ENCODE measurements around the gene ITGAL. TPM values are rescaled to one million over a fixed set of nuclear protein-coding genes. Genes with fewer than 3 reads are reported as not detected.
"Not testable (repeated sequence)": the region's sequence is repeated elsewhere in the genome, so short reads cannot be mapped to it uniquely, and the experiment has no call there.

Gene ITGAL
- total RNA-seq, 2 experiments from 2014 or later, result 210 to 222 TPM

GRCh38 chr16:30474684-30475083 lies 2.1 kb downstream of the ITGAL start:
- ATAC-seq (no peak), DNase-seq (no peak)
- Mint-ChIP-seq H3K27me3 (no peaks in the 10 kb centered on the region), H3K4me3 (peak overlapping the region; percentile 95), H3K4me1 (peaks cover 61% of the 10 kb centered on the region), H3K27ac (peak overlapping the region; percentile 53), H3K36me3 (ENCODE audit: low read depth) (peaks cover 57% of the 10 kb centered on the region), H3K9me3 (ENCODE audit: low read depth) (no peaks in the 10 kb centered on the region)
- ChIA-PET CTCF (interaction anchor here (1.0 to 3.2 kb wide), 3 partner anchors 25 to 141 kb away, joined by 3 to 26 read pairs (median 3); no protein-coding TSS in a partner anchor), POLR2A (interaction anchor here (1.0 to 2.6 kb wide), 5 partner anchors 13 to 224 kb away, joined by 3 to 8 read pairs (median 5); partner anchors contain the start of gene SRCAP)
- intact Hi-C loops (cut with DNase I, micrococcal nuclease), result loop anchor here (5.0 kb wide), 6 partner anchors 63 to 1982 kb away; partner anchors contain the start of genes APOBR (in 1 of the 2), CLN3 (in 1 of the 2) and TBX6 (in 1 of the 2)

GRCh38 chr16:30476991-30477390 lies 4.4 kb downstream of the ITGAL start:
- ChIA-PET POLR2A (interaction anchor here (0.6 kb wide), 1 partner anchor 35 kb away, joined by 6 read pairs; no protein-coding TSS in a partner anchor), CTCF (interaction anchor here (2.8 to 3.2 kb wide), 2 partner anchors 27 to 46 kb away, joined by 22 to 26 read pairs; partner anchors contain the start of gene DCTPP1)
- Mint-ChIP-seq H3K9me3 (ENCODE audit: low read depth) (no peaks in the 10 kb centered on the region), H3K27ac (peak overlapping the region; percentile 78), H3K27me3 (no peaks in the 10 kb centered on the region), H3K36me3 (ENCODE audit: low read depth) (peaks cover 74% of the 10 kb centered on the region), H3K4me1 (peaks cover 56% of the 10 kb centered on the region), H3K4me3 (no peak overlapping the region)
- no peak for ATAC-seq
- no peak for DNase-seq
- intact Hi-C loops (cut with DNase I, micrococcal nuclease), result no loop called here

GRCh38 chr16:30477773-30478172 lies 5.2 kb downstream of the ITGAL start:
- H3K27ac Mint-ChIP-seq, result peak overlapping the region; percentile 78
- intact Hi-C loops (cut with DNase I, micrococcal nuclease); H3K9me3 Mint-ChIP-seq (ENCODE audit: low read depth); H3K4me3 Mint-ChIP-seq; ATAC-seq; DNase-seq; H3K27me3 Mint-ChIP-seq: not testable (repeated sequence)
- H3K36me3 Mint-ChIP-seq (ENCODE audit: low read depth), result peaks cover 77% of the 10 kb centered on the region
- POLR2A ChIA-PET, result interaction anchor here (0.6 kb wide), 1 partner anchor 36 kb away, joined by 6 read pairs; no protein-coding TSS in a partner anchor
- CTCF ChIA-PET, result interaction anchor here (2.8 to 3.2 kb wide), 2 partner anchors 28 to 47 kb away, joined by 22 to 26 read pairs; partner anchors contain the start of gene DCTPP1
- peaks cover 55% of the 10 kb centered on the region for H3K4me1 Mint-ChIP-seq

- ChIA-PET CTCF (interaction anchor here (1.5 kb wide), 1 partner anchor 29 kb away, joined by 7 read pairs; no protein-coding TSS in a partner anchor), POLR2A (no interaction called here)
- Mint-ChIP-seq H3K4me1 (peaks cover 55% of the 10 kb centered on the region), H3K27me3 (no peaks in the 10 kb centered on the region), H3K4me3 (no peak overlapping the region), H3K36me3 (ENCODE audit: low read depth) (peaks cover 77% of the 10 kb centered on the region), H3K9me3 (ENCODE audit: low read depth) (no peaks in the 10 kb centered on the region), H3K27ac (peak overlapping the region; percentile 78)
- intact Hi-C loops (cut with DNase I, micrococcal nuclease), result no loop called here
- no peak for DNase-seq
- ATAC-seq, result no peak
Observed at GRCh38 chr16:30478766-30479478, 6.4 kb downstream of the ITGAL start.

- CTCF ChIA-PET, result interaction anchor here (0.5 to 1.4 kb wide), 3 partner anchors 13 to 140 kb away, joined by 3 read pairs; no protein-coding TSS in a partner anchor
- POLR2A ChIA-PET, result no interaction called here
- Mint-ChIP-seq H3K9me3 (ENCODE audit: low read depth) (no peaks in the 10 kb centered on the region), H3K4me1 (peaks cover 46% of the 10 kb centered on the region), H3K27me3 (no peaks in the 10 kb centered on the region), H3K27ac (peak overlapping the region; percentile 42), H3K36me3 (ENCODE audit: low read depth) (peaks cover 75% of the 10 kb centered on the region), H3K4me3 (no peak overlapping the region)
- DNase-seq (no peak), ATAC-seq (no peak)
- intact Hi-C loops (cut with DNase I, micrococcal nuclease), result no loop called here
Observed at GRCh38 chr16:30481381-30481780, 8.8 kb downstream of the ITGAL start.

GRCh38 chr16:30482366-30482765 lies 9.8 kb downstream of the ITGAL start:
- H3K27ac Mint-ChIP-seq, result peak overlapping the region; percentile 35
- CTCF ChIA-PET, result interaction anchor here (1.1 to 1.5 kb wide), 4 partner anchors 23 to 136 kb away, joined by 3 to 12 read pairs (median 4); no protein-coding TSS in a partner anchor
- no peak overlapping the region for H3K4me3 Mint-ChIP-seq
- intact Hi-C loops (cut with DNase I, micrococcal nuclease), result no loop called here
- H3K27me3 Mint-ChIP-seq, result no peaks in the 10 kb centered on the region
- peaks cover 69% of the 10 kb centered on the region for H3K36me3 Mint-ChIP-seq (ENCODE audit: low read depth)
- H3K4me1 Mint-ChIP-seq, result peaks cover 41% of the 10 kb centered on the region
- ATAC-seq (peak; percentile 57), DNase-seq (no peak)
- H3K9me3 Mint-ChIP-seq (ENCODE audit: low read depth), result no peaks in the 10 kb centered on the region
- POLR2A ChIA-PET, result no interaction called here

- CTCF ChIA-PET, result interaction anchor here (0.6 to 1.4 kb wide), 2 partner anchors 36 to 129 kb away, joined by 3 read pairs; no protein-coding TSS in a partner anchor
- no peaks in the 10 kb centered on the region for H3K27me3 Mint-ChIP-seq
- no peak overlapping the region for H3K4me3 Mint-ChIP-seq
- intact Hi-C loops (cut with DNase I, micrococcal nuclease), result no loop called here
- no peak for DNase-seq
- H3K27ac Mint-ChIP-seq, result no peak overlapping the region
- no peaks in the 10 kb centered on the region for H3K9me3 Mint-ChIP-seq (ENCODE audit: low read depth)
- H3K4me1 Mint-ChIP-seq, result peaks cover 39% of the 10 kb centered on the region
- no peak for ATAC-seq
- H3K36me3 Mint-ChIP-seq (ENCODE audit: low read depth), result peaks cover 68% of the 10 kb centered on the region
- POLR2A ChIA-PET, result no interaction called here
Observed at GRCh38 chr16:30484887-30485286, 12.3 kb downstream of the ITGAL start.

GRCh38 chr16:30485818-30486436 lies 13.4 kb downstream of the ITGAL start:
- POLR2A ChIA-PET, result interaction anchor here (0.6 kb wide), 1 partner anchor 10 kb away, joined by 3 read pairs; no protein-coding TSS in a partner anchor
- H3K27me3 Mint-ChIP-seq, result no peaks in the 10 kb centered on the region
- DNase-seq (no peak), ATAC-seq (no peak)
- no peak overlapping the region for H3K4me3 Mint-ChIP-seq
- H3K36me3 Mint-ChIP-seq (ENCODE audit: low read depth), result peaks cover 70% of the 10 kb centered on the region
- H3K27ac Mint-ChIP-seq, result peak overlapping the region; percentile 15
- intact Hi-C loops (cut with DNase I, micrococcal nuclease), result no loop called here
- H3K9me3 Mint-ChIP-seq (ENCODE audit: low read depth), result no peaks in the 10 kb centered on the region
- peaks cover 38% of the 10 kb centered on the region for H3K4me1 Mint-ChIP-seq
- CTCF ChIA-PET, result interaction anchor here (0.6 to 1.7 kb wide), 5 partner anchors 26 to 151 kb away, joined by 3 to 7 read pairs (median 3); partner anchors contain the start of gene ZNF747

- Mint-ChIP-seq H3K9me3 (ENCODE audit: low read depth) (no peaks in the 10 kb centered on the region), H3K36me3 (ENCODE audit: low read depth) (peaks cover 67% of the 10 kb centered on the region), H3K4me3 (no peak overlapping the region), H3K27ac (peak overlapping the region; percentile 55), H3K4me1 (peaks cover 34% of the 10 kb centered on the region), H3K27me3 (no peaks in the 10 kb centered on the region)
- POLR2A ChIA-PET, result interaction anchor here (0.6 to 1.5 kb wide), 5 partner anchors 9 to 59 kb away, joined by 3 to 6 read pairs (median 4); partner anchors contain the start of genes DCTPP1 and ITGAL
- DNase-seq (no peak), ATAC-seq (no peak)
- CTCF ChIA-PET, result interaction anchor here (0.7 to 1.6 kb wide), 3 partner anchors 16 to 109 kb away, joined by 3 to 4 read pairs (median 4); partner anchors contain the start of gene ZNF747
- intact Hi-C loops (cut with DNase I, micrococcal nuclease), result loop anchor here in 1 of 2 experiments (2.0 kb wide), 1 partner anchor 16 kb away; the partner anchor contains the start of gene ITGAL
Observed at GRCh38 chr16:30488764-30489605, 16.4 kb downstream of the ITGAL start.

GRCh38 chr16:30490210-30490609 lies 17.7 kb downstream of the ITGAL start:
- CTCF ChIA-PET, result interaction anchor here (0.6 to 2.1 kb wide), 2 partner anchors 60 to 239 kb away, joined by 3 to 13 read pairs; partner anchors contain the start of gene DCTPP1
- Mint-ChIP-seq H3K27me3 (no peaks in the 10 kb centered on the region), H3K4me3 (no peak overlapping the region), H3K27ac (no peak overlapping the region), H3K36me3 (ENCODE audit: low read depth) (peaks cover 69% of the 10 kb centered on the region), H3K4me1 (peaks cover 31% of the 10 kb centered on the region), H3K9me3 (ENCODE audit: low read depth) (no peaks in the 10 kb centered on the region)
- DNase-seq (no peak), ATAC-seq (no peak)
- POLR2A ChIA-PET, result interaction anchor here (0.6 to 1.3 kb wide), 4 partner anchors 18 to 144 kb away, joined by 3 to 4 read pairs (median 3); partner anchors contain the start of gene ITGAL
- intact Hi-C loops (cut with DNase I, micrococcal nuclease), result loop anchor here in 1 of 2 experiments (5.0 kb wide), 3 partner anchors 38 to 58 kb away; partner anchors contain the start of genes DCTPP1 and ZNF747
